Measurements from ENCODE around the gene ZCCHC7.

The ZCCHC7 gene

GRCh38 chr9:37209431-37210386, 89.3 kb downstream of the ZCCHC7 start:
- no peak for DNase-seq (ENCODE audit: low spot score)

GRCh38 chr9:37210737-37211523, 90.6 kb downstream of the ZCCHC7 start:
- DNase-seq (ENCODE audit: low spot score), result no peak

GRCh38 chr9:37212435-37212834, 92.1 kb downstream of the ZCCHC7 start:
- DNase-seq (ENCODE audit: low spot score), result no peak

GRCh38 chr9:37215381-37215780, 95.0 kb downstream of the ZCCHC7 start:
- DNase-seq (ENCODE audit: low spot score), result no peak

GRCh38 chr9:37215830-37216229, 95.5 kb downstream of the ZCCHC7 start:
- DNase-seq (ENCODE audit: low spot score), result peak; percentile 14

- no peak for DNase-seq (ENCODE audit: low spot score)
Observed at GRCh38 chr9:37217161-37217560, 96.8 kb downstream of the ZCCHC7 start.

GRCh38 chr9:37218800-37219425, 98.5 kb downstream of the ZCCHC7 start:
- DNase-seq (ENCODE audit: low spot score), result no peak

- DNase-seq (ENCODE audit: low spot score), result peak; percentile 7
Observed at GRCh38 chr9:37220971-37221370, 100.6 kb downstream of the ZCCHC7 start.

GRCh38 chr9:37221489-37222106, 101.2 kb downstream of the ZCCHC7 start:
- no peak for DNase-seq (ENCODE audit: low spot score)

GRCh38 chr9:37229455-37229854, 109.1 kb downstream of the ZCCHC7 start:
- no peak for DNase-seq (ENCODE audit: low spot score)

GRCh38 chr9:37229882-37230482, 109.6 kb downstream of the ZCCHC7 start:
- DNase-seq (ENCODE audit: low spot score), result no peak

- no peak for DNase-seq (ENCODE audit: low spot score)
Observed at GRCh38 chr9:37236822-37237221, 116.4 kb downstream of the ZCCHC7 start.

- no peak for DNase-seq (ENCODE audit: low spot score)
Observed at GRCh38 chr9:37238122-37238521, 117.7 kb downstream of the ZCCHC7 start.

- no peak for DNase-seq (ENCODE audit: low spot score)
Observed at GRCh38 chr9:37239224-37239859, 119.0 kb downstream of the ZCCHC7 start.

- no peak for DNase-seq (ENCODE audit: low spot score)
Observed at GRCh38 chr9:37239921-37240320, 119.5 kb downstream of the ZCCHC7 start.

- DNase-seq (ENCODE audit: low spot score), result no peak
Observed at GRCh38 chr9:37241340-37241739, 121.0 kb downstream of the ZCCHC7 start.

GRCh38 chr9:37242089-37242488, 121.7 kb downstream of the ZCCHC7 start:
- DNase-seq (ENCODE audit: low spot score), result no peak

- no peak for DNase-seq (ENCODE audit: low spot score)
Observed at GRCh38 chr9:37243588-37244345, 123.4 kb downstream of the ZCCHC7 start.

- DNase-seq (ENCODE audit: low spot score), result no peak
Observed at GRCh38 chr9:37246826-37247225, 126.5 kb downstream of the ZCCHC7 start.

- DNase-seq (ENCODE audit: low spot score), result no peak
Observed at GRCh38 chr9:37248651-37249163, 128.3 kb downstream of the ZCCHC7 start.
